Inferior parietal cortex (tissue), 1 donor: ENCODE data around the gene SEMA3A.
A peak's percentile ranks its signal among the peaks of the same experiment; 100 is the strongest.
"Not testable (repeated sequence)": the region's sequence is repeated elsewhere in the genome, so short reads cannot be mapped to it uniquely, and the experiment has no call there.

Source experiments
- DNase-seq: peaks from one replicate; pipeline ENCODE4 v3.0.0-alpha.2; 2016; ENCODE audit errors: extremely low spot score

Gene SEMA3A

GRCh38 chr7:84062489-84062901 is 132.1 kb downstream of the SEMA3A start:
- DNase-seq = not testable (repeated sequence)

- no peak for DNase-seq
Observed at GRCh38 chr7:84060760-84061261, 133.8 kb downstream of the SEMA3A start.

- no peak for DNase-seq
Observed at GRCh38 chr7:84060000-84060399, 134.6 kb downstream of the SEMA3A start.

GRCh38 chr7:84058311-84059076 is 136.1 kb downstream of the SEMA3A start:
- no peak for DNase-seq

GRCh38 chr7:84057576-84057975 is 137.0 kb downstream of the SEMA3A start:
- no peak for DNase-seq

GRCh38 chr7:84055904-84056605 is 138.5 kb downstream of the SEMA3A start:
- no peak for DNase-seq

- DNase-seq = not testable (repeated sequence)
Observed at GRCh38 chr7:84055199-84055598, 139.4 kb downstream of the SEMA3A start.

GRCh38 chr7:84049071-84049836 is 145.3 kb downstream of the SEMA3A start:
- DNase-seq = no peak

- no peak for DNase-seq
Observed at GRCh38 chr7:84047085-84047484, 147.5 kb downstream of the SEMA3A start.

GRCh38 chr7:84044834-84045233 is 149.8 kb downstream of the SEMA3A start:
- DNase-seq = no peak

- no peak for DNase-seq
Observed at GRCh38 chr7:84043661-84044191, 150.9 kb downstream of the SEMA3A start.

- DNase-seq = no peak
Observed at GRCh38 chr7:84042110-84042539, 152.5 kb downstream of the SEMA3A start.

- no peak for DNase-seq
Observed at GRCh38 chr7:84041649-84042048, 152.9 kb downstream of the SEMA3A start.

- DNase-seq = peak; percentile 67
Observed at GRCh38 chr7:84040355-84040754, 154.2 kb downstream of the SEMA3A start.

GRCh38 chr7:84039432-84039831 is 155.2 kb downstream of the SEMA3A start:
- DNase-seq = no peak

GRCh38 chr7:84027678-84028077 is 166.9 kb downstream of the SEMA3A start:
- DNase-seq = no peak

- no peak for DNase-seq
Observed at GRCh38 chr7:84025332-84025927, 169.2 kb downstream of the SEMA3A start.

GRCh38 chr7:84022684-84023308 is 171.8 kb downstream of the SEMA3A start:
- DNase-seq = no peak

- no peak for DNase-seq
Observed at GRCh38 chr7:84022009-84022408, 172.6 kb downstream of the SEMA3A start.

- DNase-seq = no peak
Observed at GRCh38 chr7:84021292-84021908, 173.2 kb downstream of the SEMA3A start.

GRCh38 chr7:84017651-84018050 is 176.9 kb downstream of the SEMA3A start:
- no peak for DNase-seq
